Globus pallidus (tissue), 1 donor: Measurements from ENCODE around the gene KCMF1.
"Not testable (repeated sequence)": the region's sequence is repeated elsewhere in the genome, so short reads cannot be mapped to it uniquely, and the experiment has no call there.

ENCODE experiments used
- DNase-seq: peaks from one replicate; pipeline ENCODE4 v3.0.0-alpha.2; 2015; ENCODE audit warnings: low spot score

KCMF1 gene

GRCh38 chr2:84970868-84971509 lies at the start of gene KCMF1:
Gene KCMF1 (plus strand): TSS chr2:84971161. CDS start chr2:84971452, 291 bp downstream.
- DNase-seq: peak; percentile 75

GRCh38 chr2:84923009-84923408 lies 48.0 kb upstream of the KCMF1 start:
- DNase-seq: no peak

GRCh38 chr2:84924173-84925106 lies 46.5 kb upstream of the KCMF1 start:
- no peak for DNase-seq

- DNase-seq: no peak
Observed at GRCh38 chr2:84925336-84925723, 45.6 kb upstream of the KCMF1 start.

GRCh38 chr2:84925724-84926376 lies 45.1 kb upstream of the KCMF1 start:
- DNase-seq: peak; percentile 88

- DNase-seq: no peak
Observed at GRCh38 chr2:84927275-84927627, 43.7 kb upstream of the KCMF1 start.

GRCh38 chr2:84931384-84931821 lies 39.6 kb upstream of the KCMF1 start:
- DNase-seq: no peak

- DNase-seq: no peak
Observed at GRCh38 chr2:84938194-84938879, 32.6 kb upstream of the KCMF1 start.

- no peak for DNase-seq
Observed at GRCh38 chr2:84939426-84940087, 31.4 kb upstream of the KCMF1 start.

- DNase-seq: no peak
Observed at GRCh38 chr2:84940088-84940470, 30.9 kb upstream of the KCMF1 start.

- DNase-seq: no peak
Observed at GRCh38 chr2:84940831-84941412, 30.0 kb upstream of the KCMF1 start.

- no peak for DNase-seq
Observed at GRCh38 chr2:84942166-84942565, 28.8 kb upstream of the KCMF1 start.

GRCh38 chr2:84942964-84943421 lies 28.0 kb upstream of the KCMF1 start:
- no peak for DNase-seq

- DNase-seq: no peak
Observed at GRCh38 chr2:84944295-84944909, 26.6 kb upstream of the KCMF1 start.

- not testable (repeated sequence) for DNase-seq
Observed at GRCh38 chr2:84945838-84946203, 25.1 kb upstream of the KCMF1 start.

GRCh38 chr2:84946204-84947009 lies 24.6 kb upstream of the KCMF1 start:
- DNase-seq: no peak

GRCh38 chr2:84947010-84947593 lies 23.9 kb upstream of the KCMF1 start:
- no peak for DNase-seq

- no peak for DNase-seq
Observed at GRCh38 chr2:84953535-84953934, 17.4 kb upstream of the KCMF1 start.

- no peak for DNase-seq
Observed at GRCh38 chr2:84954329-84954728, 16.6 kb upstream of the KCMF1 start.
